ENCODE data around the gene VSTM2L.
"Not testable (repeated sequence)": the region's sequence is repeated elsewhere in the genome, so short reads cannot be mapped to it uniquely, and the experiment has no call there.

Gene VSTM2L, protein sequence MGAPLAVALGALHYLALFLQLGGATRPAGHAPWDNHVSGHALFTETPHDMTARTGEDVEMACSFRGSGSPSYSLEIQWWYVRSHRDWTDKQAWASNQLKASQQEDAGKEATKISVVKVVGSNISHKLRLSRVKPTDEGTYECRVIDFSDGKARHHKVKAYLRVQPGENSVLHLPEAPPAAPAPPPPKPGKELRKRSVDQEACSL

DNA sequence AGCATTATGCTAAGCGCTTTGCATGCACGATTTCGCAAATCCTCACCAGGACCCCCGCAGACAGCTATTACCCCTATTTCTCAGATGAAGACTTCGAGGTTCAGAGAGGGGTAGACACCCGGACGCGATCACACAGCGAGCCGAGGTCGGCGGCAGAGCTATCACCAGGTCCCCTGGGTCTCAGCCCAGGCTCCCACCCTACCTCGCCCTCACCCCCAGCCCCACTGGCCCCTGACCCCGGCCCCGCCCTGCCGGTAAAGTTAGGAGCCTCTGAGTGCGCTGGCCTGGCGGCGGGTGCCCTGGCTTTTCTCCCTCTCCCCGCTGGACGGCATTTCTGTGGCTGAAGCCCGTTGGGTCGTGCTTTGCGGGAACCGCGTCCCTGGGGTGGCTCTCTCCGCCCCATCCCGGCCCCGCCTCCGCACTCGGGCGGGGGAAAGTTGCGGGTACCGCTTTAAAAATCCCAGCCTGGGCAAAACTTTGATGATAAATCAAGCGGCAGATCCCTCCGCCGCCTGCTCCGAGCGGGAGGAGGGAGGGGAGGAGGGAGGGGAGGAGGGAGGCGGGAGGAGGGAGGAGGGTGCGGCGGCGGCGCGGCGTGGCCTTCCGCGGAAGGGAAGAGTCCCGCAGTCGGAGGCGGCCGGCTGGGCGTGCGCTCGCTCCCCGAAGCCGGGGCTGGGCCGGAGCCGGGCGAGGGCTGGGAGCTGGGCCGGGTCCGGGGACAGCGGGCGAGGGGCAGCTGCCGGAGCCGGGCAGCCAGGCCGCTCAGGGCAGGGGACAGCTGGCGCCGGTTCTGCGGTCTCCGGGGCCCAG is at the start of gene VSTM2L:
Gene VSTM2L (plus strand): TSS at position 624 of the 810 bp plus-strand sequence. CDS start 224 bp downstream, outside the sequence.
- no peak for DNase-seq

DNA sequence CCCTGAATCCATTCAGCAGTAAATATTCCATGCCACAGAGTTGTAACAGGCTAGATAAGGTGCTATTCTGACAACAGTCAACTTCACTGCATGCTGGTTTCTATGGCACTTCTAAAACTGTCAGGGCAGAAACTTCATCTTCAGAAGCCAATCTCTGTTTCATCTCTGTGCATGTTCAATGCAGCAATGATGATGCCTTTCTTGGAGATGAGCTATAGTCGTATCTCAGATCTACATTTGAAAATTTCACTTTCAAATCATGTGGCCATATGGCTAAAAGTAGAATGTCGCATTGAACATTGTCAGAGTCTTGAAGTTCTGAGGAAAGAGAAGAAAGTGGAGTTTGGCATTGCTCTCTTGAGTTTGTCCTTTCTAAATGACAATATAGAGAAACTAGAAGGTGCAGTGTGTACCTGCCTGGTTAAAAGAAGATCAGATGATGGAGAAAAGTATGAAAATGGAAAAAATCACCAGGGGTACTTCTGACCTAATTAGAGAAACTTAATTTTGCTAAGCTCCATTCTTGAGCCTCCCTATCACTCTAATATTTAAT is 49.0 kb upstream of the VSTM2L start:
- DNase-seq: no peak

DNA sequence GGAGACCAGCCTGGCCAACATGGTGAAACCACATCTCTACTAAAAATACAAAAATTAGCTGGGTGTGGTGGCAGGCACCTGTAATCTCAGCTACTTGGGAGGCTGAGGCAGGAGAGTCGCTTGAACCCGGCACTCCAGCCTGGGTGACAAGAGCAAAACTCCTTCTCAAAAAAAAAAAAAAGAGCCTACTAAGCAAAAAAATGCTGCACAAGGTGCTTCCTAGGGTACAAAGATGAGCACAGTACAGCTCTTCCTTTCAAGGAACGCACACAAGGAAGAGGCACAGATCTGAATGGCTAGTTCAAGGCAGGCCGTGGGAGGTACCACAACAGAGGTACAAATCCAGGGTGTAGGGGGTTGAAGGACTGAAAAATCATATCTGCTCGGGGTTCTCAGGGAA is 46.9 kb upstream of the VSTM2L start:
- not testable (repeated sequence) for DNase-seq

DNA sequence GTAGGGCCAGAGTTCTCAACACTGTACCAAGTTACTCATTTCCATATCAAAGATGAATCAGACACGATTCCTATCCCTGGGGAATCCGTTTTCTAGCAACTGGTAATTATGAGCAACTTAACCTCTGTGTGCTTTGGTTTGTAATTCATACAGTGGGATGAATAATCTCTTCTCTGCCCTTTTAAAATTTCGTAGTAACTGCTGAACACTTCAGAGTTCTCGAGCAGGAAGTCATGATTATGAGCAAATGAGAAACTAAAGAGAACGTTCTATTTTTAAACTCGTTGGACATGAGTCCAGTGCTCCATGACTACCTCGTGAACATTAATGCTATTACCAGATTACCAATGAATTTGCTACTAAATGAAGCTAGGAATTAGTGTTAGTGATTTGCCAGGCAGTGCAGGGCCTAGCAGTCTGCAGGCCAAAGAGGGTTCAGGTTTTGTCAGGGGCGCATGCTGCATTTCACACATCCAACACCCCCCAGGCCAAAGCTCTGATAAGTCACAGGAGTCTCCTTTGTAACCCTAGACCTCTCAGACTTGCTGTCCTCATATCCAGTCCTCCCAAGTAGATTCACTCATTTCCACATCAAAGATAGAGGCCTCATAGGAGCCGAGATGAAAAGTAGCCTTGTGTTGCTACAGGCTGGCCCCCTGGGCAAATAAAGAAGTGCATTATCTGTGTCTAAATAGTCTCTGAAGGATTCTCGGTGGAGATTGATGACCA is 45.8 kb upstream of the VSTM2L start:
- no peak for DNase-seq

DNA sequence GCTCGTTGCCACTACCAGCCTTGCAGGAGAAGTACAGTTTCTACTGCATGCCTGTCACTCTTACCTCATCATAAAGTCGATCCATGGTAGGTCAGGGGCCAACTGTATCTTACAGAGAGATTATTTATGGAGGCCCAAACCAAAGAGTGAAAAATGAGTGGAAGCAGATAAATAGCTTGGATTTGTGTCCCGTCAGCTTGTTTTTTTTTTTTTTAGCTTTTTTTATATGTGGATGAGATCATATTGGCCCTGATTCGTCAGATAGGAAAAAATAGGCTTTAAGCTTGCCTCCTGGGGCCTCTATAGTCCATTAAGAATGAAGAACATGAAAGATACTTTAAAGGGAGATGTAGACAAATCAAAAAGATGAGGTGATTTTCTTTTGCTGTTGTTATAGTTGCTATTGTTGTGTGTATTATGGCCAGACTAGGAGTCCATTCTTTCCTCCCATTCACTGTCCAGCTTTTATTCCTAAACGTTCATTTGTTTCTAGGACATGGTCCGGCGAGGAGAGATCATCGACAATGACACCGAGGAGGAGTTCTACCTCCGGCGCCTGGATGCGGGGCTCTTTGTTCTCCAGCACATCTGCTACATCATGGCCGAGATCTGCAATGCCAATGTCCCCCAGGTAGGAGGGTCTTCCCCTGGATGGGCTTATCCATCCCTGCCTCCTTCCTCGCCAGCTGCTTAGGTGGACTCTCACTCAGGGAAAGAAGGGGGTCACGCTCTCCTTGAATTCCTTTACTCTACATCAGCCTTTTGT is 43.3 kb upstream of the VSTM2L start:
- DNase-seq: no peak

DNA sequence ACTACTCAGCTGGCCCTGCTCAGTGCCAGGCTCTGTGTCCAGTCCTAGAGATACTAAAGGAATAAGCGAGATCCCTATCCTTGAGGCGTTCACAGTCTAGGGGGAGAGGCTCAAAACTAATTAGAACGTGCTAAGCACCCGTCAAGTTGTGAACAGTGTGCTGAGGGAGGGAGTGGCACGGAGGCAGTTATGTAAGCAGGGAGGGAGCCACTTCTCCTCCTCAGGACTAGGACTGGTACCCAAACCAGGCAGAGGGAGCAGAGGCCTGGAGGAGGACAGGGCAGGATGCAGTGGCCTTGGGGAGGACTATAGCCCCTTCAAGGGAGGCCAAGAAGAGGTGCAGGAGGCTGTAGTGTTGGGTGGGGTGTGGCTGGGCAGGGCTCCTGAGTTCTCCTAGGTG is 39.6 kb upstream of the VSTM2L start:
- no peak for DNase-seq

DNA sequence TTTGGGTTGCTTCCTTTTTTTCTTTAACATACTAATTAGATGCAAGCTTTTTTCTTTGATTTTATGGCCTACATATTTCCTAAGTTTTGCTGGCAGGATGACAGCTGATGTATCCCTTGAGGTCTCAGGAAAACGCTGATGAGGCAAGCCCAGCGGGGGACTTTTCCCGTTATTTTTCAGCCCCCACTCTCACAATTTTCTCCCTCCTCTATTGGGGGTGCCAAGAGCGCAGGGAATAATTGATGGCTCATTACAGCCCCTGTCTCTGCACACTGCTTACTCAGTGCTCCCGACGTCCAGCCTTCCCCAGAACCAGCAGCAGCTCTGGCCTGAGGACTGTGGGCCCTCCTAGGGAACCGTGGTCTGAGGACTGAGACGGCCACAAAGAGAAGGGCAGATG is 38.6 kb upstream of the VSTM2L start:
- DNase-seq: no peak

DNA sequence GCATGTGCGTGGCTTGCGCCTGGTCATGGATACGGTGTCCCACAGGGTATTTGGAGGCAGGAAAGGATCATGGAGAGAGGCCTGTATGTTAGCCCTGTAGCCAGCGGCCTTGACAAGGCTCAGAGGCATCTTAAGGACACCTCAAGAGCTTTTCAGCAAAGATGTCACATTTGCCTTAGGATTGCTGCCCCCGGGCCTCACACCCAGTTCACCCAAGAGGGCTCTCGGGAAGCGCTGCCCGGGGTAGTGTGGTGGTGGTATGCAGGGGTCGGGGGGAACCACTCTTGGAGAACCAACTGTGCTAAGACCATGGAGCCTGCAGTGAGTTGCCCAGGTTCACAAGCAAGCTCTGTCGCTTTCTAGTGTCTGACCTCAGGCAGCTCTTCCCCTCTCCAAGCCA is 36.9 kb upstream of the VSTM2L start:
- DNase-seq: no peak

DNA sequence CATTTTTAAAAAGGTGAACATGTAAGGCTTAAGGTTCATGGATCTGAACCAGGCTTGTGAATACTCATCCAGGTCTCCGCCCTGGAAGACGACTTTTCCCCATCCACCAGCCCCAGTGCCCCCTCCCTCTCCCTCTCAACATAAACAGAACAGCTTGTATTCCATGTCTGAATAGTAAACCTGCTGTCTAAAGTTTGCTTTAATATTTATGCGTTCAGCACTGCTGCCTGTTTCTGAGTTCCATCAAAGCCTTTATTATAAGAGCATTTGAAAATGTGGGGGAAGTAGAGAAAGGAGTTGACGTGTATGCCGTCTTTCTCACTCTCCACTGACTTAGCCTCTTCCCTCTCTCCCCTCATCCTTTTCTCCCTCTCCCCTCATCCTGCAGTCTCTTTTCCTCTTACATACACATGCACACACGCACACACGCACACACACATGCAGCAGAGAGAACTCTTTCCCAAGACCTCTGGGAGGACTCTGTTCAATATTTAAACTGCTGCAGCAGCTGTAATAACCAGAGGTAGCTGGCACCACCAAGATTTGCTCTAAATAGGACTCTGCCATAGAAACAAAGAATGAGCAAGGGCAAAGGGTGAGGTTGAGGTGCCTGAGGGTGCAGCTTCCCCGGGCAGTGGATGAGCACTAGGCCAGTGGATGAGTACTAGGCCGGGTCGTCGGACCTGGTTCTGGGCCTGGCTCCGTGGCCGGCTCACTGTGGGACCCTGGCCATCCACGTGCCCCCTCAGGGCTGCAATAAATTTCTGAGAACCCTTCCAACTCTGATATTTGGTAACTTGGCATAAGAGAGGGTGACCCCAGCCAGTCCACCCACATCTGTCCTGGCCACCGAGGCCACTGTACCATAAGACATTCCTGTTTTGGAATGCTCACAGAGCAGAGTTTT is 35.4 kb upstream of the VSTM2L start:
- DNase-seq: no peak

DNA sequence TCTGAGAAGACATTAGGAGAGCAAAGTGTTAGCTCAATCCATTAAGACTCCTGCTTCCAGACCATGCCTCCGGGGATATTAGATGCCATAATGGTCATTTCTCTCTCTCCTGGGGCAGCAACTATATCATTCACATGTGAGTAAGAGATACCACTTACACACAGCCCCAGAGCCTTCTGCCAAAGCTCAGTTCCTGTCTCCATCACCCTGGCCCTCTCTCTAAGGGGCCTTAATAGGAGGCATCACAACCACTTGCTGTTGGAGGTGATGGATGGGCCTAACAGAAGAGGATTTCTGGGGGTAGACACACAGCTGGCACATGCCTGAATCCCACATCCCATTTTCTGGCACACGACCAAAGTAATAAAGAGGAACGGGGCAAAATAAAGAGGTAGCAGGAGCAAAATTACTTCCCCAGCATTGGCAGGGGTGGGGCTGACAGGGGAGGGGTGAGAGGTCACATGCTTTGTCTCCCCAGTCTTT is 34.0 kb upstream of the VSTM2L start:
- no peak for DNase-seq

DNA sequence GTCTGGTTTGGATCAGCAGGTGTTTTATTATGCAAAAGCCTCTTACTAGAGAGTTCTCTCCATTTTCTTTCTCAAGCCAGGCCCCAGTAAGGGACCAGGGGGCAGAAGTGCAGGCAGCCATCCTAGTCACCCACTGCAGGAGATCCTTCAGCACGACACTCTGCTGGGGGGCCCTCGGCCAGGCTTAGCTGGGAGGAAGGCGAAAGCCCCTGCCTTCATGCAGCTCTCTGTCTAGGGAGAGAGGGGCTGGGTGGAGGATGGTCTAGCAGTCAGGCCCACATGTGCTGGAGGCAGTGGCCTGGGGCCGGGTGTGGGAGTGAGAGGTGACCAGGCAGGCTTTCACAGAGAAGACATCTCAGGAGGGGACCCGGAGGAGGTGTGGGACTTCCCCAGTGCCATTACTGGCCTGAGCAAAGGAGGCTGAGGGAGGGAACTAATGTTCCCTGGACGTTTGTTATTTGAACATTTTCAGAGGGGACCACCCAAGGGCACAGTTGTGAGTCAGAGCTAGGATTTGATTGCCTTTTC is 33.5 kb upstream of the VSTM2L start:
- DNase-seq: no peak

DNA sequence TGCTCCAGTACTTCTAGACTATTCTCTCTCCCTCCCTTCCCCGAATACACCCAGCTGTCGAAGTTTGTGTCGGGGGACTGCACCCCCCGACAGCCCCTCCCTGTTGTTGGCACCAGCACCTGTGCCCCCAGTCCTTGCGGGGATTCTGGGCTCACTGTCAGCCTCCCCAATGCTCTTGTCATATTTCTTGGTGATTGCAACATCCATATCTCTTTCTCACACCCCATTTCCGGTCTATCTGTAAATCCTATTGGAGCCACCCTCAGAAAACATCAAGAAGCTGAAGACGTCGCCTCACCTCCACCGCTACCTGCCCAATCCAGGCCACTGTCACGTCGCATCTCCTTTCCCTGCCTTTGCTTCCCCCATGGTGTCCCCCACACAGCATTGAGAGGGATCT is 32.6 kb upstream of the VSTM2L start:
- DNase-seq: no peak

DNA sequence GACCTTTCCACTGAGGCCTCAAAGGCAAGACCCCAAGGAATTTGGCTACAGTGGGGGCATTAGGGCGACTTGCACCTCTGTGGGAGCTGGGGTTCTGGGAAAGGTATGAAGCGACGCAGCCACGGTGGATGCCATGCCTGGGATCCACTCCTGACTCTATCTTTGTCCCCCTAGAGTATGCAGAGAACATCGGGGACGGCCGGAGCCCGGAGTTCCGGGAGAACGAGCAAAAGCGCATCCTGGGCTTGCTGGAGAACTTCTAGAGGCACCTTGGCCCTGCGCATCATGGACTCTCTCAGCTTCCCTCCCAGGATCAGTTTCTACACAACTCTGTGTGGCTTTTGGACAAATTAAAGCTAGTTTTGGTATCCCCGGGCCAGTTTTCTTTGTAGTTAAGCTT is 31.2 kb upstream of the VSTM2L start:
- no peak for DNase-seq

DNA sequence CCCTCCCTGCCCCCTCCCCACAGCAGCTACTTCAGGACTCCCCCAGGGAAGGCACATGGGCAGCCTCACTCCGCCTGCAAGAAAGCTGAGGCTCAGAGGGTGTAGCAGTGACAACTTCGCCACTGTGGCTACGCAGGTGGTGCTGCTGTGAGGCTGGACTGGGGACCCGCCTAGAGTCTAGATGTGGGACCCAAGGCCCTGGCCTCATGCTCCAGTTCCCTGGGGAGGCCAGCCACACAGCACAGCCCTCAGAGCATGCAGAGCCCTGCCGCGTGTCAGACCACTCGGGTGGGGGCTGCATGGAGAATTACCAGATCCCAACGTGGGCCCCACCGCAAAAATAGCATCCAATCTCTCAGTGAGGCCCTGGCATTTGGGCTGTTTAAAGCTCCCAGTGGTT is 30.8 kb upstream of the VSTM2L start:
- no peak for DNase-seq

DNA sequence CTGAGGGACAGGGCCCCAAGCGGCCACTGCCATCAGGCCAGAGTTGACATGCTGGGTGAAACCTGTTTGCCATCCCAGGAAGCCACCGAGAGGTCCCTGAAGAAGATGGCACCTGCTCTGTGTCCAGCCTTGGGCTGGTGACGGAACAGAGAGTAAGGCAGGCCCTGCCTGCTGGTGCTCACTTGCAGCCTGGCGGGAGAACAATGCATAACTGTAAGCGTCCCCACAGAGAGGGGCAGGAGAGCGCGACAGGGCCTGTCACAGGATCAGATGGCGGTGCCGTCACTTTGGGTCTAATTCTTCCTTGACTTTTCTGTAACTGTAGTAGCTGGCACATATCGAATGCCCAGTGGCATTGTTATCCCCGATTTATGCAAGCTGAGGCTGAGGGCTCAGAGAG is 29.0 kb upstream of the VSTM2L start:
- no peak for DNase-seq

DNA sequence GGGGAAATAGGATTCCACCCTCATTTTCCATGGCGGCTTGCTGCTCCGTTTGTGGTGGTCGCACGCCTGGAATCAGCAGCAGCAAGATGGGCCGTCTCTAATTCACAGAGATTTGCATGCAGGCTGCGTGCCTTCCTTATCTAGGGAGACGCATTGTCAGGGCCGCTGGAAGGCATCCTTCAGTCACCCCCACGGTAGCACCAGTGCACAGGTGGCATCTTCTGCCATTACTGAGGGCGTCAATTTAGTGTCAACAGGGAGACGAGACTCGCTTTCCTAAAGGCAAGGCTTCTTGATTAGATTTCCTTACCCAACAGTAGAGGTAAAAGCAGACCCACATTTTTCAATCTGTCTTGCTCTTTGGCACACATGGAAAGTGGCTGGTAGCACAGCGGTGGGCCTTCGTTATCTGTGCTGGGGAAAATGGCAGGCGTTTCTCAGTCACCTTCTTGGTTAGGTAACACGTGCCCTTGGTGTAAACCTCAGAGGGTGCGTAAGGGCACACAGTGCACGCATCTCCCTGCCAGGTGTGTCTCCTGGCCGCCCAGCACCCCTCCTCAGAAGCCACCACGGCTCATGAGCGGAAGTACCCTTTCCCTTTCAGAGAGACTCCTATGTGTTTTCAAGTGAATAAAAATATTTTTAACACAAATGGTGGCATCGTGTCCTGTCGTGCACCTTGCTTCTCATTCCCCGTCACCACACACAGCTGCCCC is 27.3 kb upstream of the VSTM2L start:
- DNase-seq: no peak

DNA sequence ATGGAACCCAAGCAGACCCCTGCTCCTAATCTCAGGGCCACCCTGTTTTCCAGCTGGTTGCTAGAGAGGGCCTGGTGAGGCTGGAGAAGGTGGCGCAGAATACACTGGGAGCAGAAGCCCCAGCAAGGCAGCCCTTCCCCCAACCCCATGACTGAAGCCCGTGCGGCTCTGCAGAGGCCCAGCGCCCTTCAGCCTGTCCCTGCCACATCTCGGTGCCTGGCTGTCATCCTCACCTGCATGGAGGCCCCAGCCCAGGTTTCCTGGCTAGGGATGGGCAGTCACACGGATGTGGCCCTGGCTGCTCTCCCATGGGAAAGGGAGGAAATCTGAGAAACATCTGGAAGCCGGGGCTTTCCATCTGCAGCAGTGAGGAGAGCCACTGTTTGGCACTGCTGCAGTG is 26.1 kb upstream of the VSTM2L start:
- DNase-seq: no peak

DNA sequence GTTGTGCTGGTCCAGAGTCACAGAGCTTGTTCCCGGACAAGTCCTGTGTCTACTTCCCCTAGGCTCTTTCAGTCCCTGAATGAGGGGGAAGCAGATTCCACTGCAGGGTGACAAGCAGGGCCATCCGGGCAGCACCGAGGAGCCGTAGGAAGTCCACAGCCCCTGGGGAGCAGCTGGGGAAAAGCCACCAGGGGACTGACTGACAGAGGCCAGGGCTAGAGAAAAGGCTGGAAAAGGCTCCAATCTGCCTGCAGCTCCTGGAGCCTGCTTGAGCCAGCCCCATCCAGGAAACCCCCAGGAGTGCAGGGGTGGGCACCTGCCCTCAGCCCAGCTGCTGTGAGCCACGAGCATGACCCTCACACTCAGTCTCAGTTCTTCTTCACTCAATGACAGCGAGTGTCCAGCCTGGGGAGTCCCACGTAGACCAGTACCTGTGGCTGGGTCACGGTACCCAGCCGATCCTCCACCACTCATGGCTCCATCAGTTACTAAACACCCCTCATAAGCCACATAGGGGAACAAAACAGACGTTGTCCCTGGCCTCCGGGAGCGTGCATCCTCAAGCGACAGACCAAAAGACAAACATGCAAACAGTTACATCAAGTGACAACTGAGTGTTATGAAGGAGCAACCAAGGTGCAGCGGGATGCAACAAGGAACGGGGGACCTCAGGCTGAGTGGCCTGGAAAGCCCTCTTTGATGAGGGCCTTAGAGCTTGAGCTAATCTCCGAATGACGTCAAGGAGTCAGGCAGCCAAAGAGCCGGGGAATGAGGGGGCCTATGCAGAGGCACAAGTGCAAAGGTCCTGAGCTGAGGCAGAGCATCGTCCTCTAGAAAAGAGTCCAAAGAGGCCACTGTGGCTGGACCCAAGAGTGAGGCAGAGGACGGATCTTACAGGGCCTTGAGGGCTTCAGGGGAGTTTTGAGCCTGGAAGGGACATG is 24.8 kb upstream of the VSTM2L start:
- DNase-seq: no peak

DNA sequence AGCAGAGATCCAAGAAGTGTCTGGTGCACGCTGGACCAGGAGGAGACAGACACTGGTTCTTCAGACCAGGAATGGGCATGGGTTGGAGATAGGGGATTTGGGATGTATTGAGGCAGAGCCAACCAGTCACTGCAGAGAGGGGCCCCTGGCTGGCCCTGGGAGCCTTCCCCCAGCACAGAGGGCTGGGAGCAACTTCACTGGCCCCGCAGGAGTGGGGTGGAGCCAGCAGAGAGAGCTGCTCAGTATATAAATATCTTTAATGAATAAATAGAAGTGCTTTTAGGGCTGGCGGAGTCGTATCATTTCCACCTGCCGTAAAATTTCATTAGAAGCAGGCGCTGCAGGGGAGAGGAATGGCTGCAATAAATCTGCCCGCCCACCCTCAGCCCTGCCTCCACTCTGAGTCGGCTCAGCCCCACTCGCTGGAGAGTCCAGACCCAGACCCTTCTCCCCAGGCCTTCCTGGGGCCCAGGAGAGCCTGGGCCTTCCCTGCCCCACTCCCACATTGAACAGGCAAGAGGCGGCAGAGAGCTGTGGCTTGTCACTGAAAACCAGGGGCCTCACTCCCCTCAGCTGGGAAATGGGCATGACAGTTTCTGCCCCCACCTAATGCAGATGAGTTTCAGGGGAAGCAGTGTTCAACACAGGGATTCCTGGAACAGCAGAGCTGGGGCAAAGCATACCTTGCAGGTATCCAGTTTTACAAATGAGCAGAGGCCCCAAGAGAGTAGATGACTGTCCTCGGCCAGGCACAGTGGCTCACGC is 23.9 kb upstream of the VSTM2L start:
- DNase-seq: no peak
